Chondrocyte (in vitro differentiated cells): ENCODE data around the gene FGF8. TPM values are rescaled to one million over a fixed set of nuclear protein-coding genes. Genes with fewer than 3 reads are reported as not detected.

ENCODE experiments used
- DNase-seq: peaks from one replicate; pipeline ENCODE4 v3.0.0; 2021; ENCODE audit warnings: mixed read lengths, low spot score
- H3K27ac Mint-ChIP-seq: one replicate; pipeline ENCODE4 v1.8.0; 2021; ENCODE audit warnings: mild to moderate bottlenecking, moderate library complexity, mixed read lengths; ENCODE audit not compliant: unreplicated experiment
- H3K27me3 Mint-ChIP-seq: 2 replicates; pipeline ENCODE4 v1.8.0; 2021; ENCODE audit warnings: low read depth, mixed read lengths
- H3K36me3 Mint-ChIP-seq: 2 replicates; pipeline ENCODE4 v1.8.0; 2021; ENCODE audit warnings: low read depth, mixed read lengths
- H3K4me1 Mint-ChIP-seq: 2 replicates; pipeline ENCODE4 v1.8.0; 2021; ENCODE audit warnings: low read depth, mild to moderate bottlenecking, mixed read lengths
- H3K4me3 Mint-ChIP-seq: one replicate; pipeline ENCODE4 v1.8.0; 2021; ENCODE audit warnings: mild to moderate bottlenecking, moderate library complexity, mixed read lengths; ENCODE audit not compliant: unreplicated experiment
- H3K9me3 Mint-ChIP-seq: 2 replicates; pipeline ENCODE4 v1.8.0; 2021; ENCODE audit warnings: low read depth, mixed read lengths
- total RNA-seq: library from RNA; stranded (reverse); gene quantifications from 3 replicates; pipeline ENCODE4 v1.2.1, GENCODE V29; 2021
- TF ChIP-seq, protein P1 (sequence below): fragments of 200-600 bp; sonication (generic); IDR thresholded peaks from 2 replicates; pipeline ENCODE4 v1.5.0; 2021; ENCODE audit warnings: antibody characterized with exemption, mild to moderate bottlenecking, moderate library complexity

The FGF8 gene
- total RNA-seq, 1 donor from 2014 or later, result not detected

DNA sequence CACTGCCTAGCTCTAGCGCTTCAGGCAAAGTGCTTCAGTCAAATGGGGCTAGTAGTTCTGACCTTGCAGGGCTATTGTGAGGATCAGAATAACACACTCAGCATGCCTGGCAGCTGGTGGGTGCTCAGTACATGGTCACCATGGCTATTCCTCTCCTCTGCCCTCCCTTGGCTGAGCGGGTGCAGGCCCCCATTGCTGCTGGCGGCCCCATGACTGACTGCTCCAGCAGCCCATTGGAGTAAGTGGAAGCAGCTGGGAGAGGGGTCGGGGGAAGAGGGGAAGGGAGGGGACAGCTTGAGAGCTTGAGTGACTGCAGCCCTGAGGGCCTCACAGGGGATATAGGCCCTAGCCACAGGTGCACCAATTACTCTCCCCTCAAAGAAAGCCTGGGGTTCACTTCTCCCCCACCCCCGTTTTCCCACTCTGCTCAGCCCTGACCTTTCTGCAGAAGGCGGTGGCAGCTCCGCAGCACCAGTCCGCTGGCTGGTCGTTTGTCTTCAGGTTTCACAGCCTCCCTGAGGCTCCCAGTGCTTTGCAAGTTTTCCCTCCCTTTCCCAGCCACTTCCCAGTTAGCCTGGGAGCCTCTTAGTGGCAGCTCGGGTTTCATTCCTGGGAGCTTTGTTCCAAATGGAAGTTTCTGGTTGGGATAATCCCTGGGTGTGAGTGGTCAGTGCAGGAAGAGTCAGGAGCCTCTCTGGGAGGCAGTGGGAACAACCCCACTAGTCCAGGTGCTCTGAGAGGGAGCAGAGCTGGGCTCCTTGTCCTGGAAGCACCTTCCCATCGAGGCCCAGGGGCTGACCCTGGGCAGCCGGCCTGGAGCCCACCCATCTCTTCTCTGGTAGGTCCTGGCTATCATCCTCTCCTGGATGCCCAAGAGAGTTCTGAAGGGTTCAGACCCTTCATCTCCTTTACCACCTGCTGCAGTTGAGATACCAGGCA, 16.3 kb downstream of the FGF8 start:
- Mint-ChIP-seq H3K9me3 (no peaks in the 10 kb centered on the region), H3K27ac (no peak overlapping the region), H3K4me1 (no peaks in the 10 kb centered on the region), H3K4me3 (no peak overlapping the region), H3K36me3 (no peaks in the 10 kb centered on the region), H3K27me3 (peaks cover 13% of the 10 kb centered on the region)
- peak; percentile 50 for DNase-seq
- TF ChIP-seq, protein P1, sequence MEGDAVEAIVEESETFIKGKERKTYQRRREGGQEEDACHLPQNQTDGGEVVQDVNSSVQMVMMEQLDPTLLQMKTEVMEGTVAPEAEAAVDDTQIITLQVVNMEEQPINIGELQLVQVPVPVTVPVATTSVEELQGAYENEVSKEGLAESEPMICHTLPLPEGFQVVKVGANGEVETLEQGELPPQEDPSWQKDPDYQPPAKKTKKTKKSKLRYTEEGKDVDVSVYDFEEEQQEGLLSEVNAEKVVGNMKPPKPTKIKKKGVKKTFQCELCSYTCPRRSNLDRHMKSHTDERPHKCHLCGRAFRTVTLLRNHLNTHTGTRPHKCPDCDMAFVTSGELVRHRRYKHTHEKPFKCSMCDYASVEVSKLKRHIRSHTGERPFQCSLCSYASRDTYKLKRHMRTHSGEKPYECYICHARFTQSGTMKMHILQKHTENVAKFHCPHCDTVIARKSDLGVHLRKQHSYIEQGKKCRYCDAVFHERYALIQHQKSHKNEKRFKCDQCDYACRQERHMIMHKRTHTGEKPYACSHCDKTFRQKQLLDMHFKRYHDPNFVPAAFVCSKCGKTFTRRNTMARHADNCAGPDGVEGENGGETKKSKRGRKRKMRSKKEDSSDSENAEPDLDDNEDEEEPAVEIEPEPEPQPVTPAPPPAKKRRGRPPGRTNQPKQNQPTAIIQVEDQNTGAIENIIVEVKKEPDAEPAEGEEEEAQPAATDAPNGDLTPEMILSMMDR, result no peak

DNA sequence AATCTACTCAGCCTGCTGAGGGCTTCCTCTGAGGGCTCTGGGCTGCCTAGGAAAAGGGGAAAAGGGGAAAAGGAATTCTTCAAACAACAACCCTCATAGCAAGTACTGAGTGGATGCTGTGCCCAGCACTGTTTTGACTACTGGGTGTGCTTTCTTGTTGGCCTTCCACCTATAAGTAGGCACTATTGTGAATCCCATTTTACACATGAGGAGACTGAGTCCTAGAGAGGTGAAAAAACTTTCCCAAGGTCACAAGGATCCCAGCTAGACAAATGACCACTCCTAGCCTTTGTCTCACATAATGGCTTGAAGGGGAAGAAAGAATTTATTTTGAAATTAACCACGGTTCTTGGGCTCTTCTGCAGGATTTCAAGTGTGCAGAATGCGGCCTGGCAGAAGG, 17.1 kb downstream of the FGF8 start:
- Mint-ChIP-seq H3K9me3 (no peaks in the 10 kb centered on the region), H3K27me3 (peaks cover 16% of the 10 kb centered on the region), H3K36me3 (no peaks in the 10 kb centered on the region), H3K4me1 (no peaks in the 10 kb centered on the region), H3K4me3 (no peak overlapping the region), H3K27ac (no peak overlapping the region)
- TF ChIP-seq, protein P1, result no peak
- no peak for DNase-seq

DNA sequence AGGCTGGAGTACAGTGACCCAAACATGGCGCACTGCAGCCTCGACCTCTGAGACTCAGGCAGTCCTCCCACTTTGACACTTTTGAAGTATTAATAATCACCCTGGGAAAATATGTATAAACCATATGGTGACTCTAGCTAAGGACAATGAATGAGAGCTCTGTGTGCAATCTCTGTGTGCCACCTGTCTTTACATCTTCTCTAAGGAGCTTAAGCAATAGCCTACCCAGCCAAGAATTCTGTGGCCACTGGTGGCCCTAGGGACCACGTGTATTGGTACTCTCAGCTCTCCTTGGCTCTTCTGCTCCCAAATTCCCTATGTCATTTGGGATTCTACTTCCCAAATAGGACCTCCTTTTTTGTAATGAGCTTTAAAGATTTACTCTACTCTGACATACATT, 23.7 kb downstream of the FGF8 start:
- Mint-ChIP-seq H3K9me3 (no peaks in the 10 kb centered on the region), H3K4me1 (no peaks in the 10 kb centered on the region), H3K27me3 (peaks cover 21% of the 10 kb centered on the region), H3K36me3 (no peaks in the 10 kb centered on the region), H3K4me3 (no peak overlapping the region), H3K27ac (no peak overlapping the region)
- no peak for DNase-seq
- TF ChIP-seq, protein P1, result no peak

DNA sequence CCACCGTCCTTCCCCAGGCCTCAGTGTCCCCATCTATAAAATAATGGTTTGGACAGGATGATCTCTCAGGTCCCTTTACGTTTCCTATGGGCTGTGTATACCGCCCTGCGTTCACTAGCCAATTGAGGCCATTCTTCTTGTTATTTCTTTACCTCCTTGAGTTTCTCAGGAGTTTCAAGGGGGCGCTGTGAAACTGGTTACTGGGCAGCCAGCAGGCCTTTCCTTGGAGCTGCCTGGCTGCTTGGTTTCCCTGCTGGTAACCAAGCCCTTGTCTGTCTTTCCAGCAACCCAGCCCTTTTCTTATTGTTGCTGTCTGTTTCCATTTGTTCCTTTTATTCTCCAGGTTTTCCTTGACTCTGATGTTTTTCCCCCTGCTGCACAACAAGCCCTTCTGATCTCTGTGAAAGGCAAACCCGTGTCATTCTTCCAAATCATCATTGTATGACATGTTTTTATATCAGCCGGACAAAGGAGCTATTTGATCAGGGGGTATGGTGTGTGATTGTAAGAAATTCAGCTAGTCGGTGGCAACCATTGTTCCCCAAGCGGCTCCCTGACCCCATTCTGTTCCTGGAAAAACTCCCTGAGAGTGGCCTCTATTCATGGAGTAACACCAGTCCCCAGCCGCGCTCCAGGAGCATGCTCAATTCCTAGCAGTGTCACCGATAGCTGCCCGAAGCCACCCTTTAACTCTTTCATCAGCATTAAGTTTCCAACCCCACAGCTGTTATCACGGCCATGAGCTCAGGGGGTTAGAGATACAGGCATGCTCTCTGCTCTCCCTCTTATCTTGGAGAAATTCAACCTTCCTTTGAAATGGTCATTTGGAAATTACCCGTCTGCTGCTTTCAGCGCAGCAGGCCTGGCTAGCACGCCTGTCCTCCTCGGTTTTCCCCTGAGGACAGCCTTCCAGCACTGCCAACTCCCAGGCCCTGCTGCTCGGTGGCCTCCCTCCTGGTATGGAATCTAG, 26.6 kb downstream of the FGF8 start:
- DNase-seq, result no peak
- Mint-ChIP-seq H3K9me3 (no peaks in the 10 kb centered on the region), H3K27ac (no peak overlapping the region), H3K36me3 (no peaks in the 10 kb centered on the region), H3K27me3 (peaks cover 21% of the 10 kb centered on the region), H3K4me3 (no peak overlapping the region), H3K4me1 (no peaks in the 10 kb centered on the region)
- TF ChIP-seq, protein P1, result no peak

DNA sequence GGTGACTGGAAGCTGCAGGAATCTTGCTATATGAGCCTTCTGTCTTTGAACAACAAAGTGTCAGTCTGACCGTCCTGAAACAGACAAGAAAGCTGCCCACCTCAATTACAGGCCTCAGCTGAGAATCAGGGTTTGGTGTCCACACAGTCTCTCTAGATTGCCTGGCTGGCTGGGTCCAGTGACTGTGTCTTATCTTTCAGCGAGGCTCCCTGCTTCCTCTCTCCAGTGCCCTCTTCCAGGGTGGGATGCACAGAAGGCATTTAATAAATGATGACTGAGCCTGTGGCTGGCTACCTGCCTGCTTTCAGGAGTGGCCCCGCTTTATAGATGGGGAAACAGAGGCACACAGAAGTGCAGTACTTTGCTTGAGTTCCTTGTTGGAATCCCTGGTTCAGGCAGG, 27.4 kb downstream of the FGF8 start:
- Mint-ChIP-seq H3K9me3 (no peaks in the 10 kb centered on the region), H3K4me1 (no peaks in the 10 kb centered on the region), H3K4me3 (no peak overlapping the region), H3K27ac (no peak overlapping the region), H3K36me3 (no peaks in the 10 kb centered on the region), H3K27me3 (peaks cover 19% of the 10 kb centered on the region)
- TF ChIP-seq, protein P1, result no peak
- DNase-seq, result no peak
